GM19099 (cell line): Measurements from ENCODE around the gene CDCA4.

ENCODE experiments used
- POLR2A ChIP-seq: IDR thresholded peaks from 3 replicates; pipeline ENCODE4 v1.6.1; 2011; ENCODE audit warnings: low read depth; ENCODE audit not compliant: insufficient read length; ENCODE audit errors: extremely low read depth

CDCA4 gene

GRCh38 chr14:105020815-105021655, at the start of gene CDCA4:
CDCA4 (minus strand) TSS chr14:105021083; CDS start chr14:105011929, 9,154 bp downstream.
- peak; percentile 89 for TF ChIP-seq POLR2A

GRCh38 chr14:105069871-105070759, 49.2 kb upstream of the CDCA4 start:
- TF ChIP-seq POLR2A, result peak; percentile 29

- no peak for TF ChIP-seq POLR2A
Observed at GRCh38 chr14:105069522-105069870, 48.6 kb upstream of the CDCA4 start.

- TF ChIP-seq POLR2A, result peak; percentile 48
Observed at GRCh38 chr14:105068818-105069217, 47.9 kb upstream of the CDCA4 start.

- TF ChIP-seq POLR2A, result no peak
Observed at GRCh38 chr14:105067969-105068301, 47.1 kb upstream of the CDCA4 start.

GRCh38 chr14:105067140-105067968, 46.5 kb upstream of the CDCA4 start:
- peak; percentile 57 for TF ChIP-seq POLR2A

GRCh38 chr14:105066240-105067071, 45.6 kb upstream of the CDCA4 start:
- peak; percentile 44 for TF ChIP-seq POLR2A

GRCh38 chr14:105065280-105066228, 44.7 kb upstream of the CDCA4 start, which contains the start of gene GPR132:
GPR132 (minus strand) TSS chr14:105065430; CDS start chr14:105055420, 10,010 bp downstream.
- peak; percentile 98 for TF ChIP-seq POLR2A

- no peak for TF ChIP-seq POLR2A
Observed at GRCh38 chr14:105064721-105065143, 43.8 kb upstream of the CDCA4 start.

GRCh38 chr14:105064001-105064400, 43.1 kb upstream of the CDCA4 start:
- no peak for TF ChIP-seq POLR2A

- TF ChIP-seq POLR2A, result peak; percentile 26
Observed at GRCh38 chr14:105063056-105063455, 42.2 kb upstream of the CDCA4 start.

- TF ChIP-seq POLR2A, result no peak
Observed at GRCh38 chr14:105062048-105062433, 41.2 kb upstream of the CDCA4 start.
